ENCODE data around the gene MOK.

DNA sequence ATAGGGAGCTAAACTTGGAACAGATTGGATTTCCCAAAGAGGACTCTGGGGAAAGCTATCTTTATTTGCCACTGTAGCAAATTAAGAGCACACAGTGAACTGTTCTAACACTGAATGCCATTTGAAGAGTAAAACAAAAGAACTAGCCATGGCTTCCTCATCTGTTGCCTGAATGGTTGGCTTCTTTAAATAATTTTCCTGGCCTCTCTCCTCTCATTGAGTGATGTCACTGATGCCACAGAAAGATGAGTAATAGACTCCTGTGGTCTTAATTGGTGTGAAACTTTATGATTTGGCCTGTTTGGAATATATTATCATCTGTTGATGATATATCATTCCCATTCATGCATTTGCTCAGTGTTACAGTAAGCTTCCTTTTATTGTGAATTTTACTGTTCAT lies 122.8 kb downstream of the MOK start:
- TF ChIP-seq, protein P1, sequence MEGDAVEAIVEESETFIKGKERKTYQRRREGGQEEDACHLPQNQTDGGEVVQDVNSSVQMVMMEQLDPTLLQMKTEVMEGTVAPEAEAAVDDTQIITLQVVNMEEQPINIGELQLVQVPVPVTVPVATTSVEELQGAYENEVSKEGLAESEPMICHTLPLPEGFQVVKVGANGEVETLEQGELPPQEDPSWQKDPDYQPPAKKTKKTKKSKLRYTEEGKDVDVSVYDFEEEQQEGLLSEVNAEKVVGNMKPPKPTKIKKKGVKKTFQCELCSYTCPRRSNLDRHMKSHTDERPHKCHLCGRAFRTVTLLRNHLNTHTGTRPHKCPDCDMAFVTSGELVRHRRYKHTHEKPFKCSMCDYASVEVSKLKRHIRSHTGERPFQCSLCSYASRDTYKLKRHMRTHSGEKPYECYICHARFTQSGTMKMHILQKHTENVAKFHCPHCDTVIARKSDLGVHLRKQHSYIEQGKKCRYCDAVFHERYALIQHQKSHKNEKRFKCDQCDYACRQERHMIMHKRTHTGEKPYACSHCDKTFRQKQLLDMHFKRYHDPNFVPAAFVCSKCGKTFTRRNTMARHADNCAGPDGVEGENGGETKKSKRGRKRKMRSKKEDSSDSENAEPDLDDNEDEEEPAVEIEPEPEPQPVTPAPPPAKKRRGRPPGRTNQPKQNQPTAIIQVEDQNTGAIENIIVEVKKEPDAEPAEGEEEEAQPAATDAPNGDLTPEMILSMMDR (IDR thresholded peaks at IDR 0.05), result no peak
- no peak for TF ChIP-seq POLR2AphosphoS5 (IDR thresholded peaks at IDR 0.05)
- TF ChIP-seq POLR2A (IDR thresholded peaks at IDR 0.05), result no peak
- no peak for TF ChIP-seq EP300 (IDR thresholded peaks at IDR 0.05; ENCODE audit: low read depth)
